ENCODE results near the gene KCNJ6.

The KCNJ6 gene

DNA sequence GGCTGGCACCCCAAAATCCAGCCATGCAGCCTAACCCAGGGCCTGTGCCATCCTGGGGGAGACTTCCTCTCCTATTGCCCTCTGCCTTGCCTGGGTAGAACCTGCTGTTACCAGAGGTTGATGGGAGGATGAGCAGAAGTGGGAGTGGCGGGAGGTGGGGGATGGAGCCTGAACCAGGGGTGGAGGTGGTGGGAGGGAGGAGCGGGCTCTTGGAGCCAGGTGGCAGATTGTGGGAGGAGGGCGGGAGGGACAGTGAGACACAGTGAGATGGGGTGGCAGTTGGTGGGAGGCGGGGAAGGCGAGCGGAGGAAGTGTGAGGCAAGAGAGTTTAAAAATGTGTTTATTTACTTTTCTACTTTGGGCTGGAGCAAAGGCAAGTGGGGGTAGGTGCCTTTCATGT, 87.3 kb downstream of the KCNJ6 start:
- no peak overlapping the region for H3K4me3 ChIP-seq (ENCODE audit: low read depth, low read length)
- TF ChIP-seq, protein P1, sequence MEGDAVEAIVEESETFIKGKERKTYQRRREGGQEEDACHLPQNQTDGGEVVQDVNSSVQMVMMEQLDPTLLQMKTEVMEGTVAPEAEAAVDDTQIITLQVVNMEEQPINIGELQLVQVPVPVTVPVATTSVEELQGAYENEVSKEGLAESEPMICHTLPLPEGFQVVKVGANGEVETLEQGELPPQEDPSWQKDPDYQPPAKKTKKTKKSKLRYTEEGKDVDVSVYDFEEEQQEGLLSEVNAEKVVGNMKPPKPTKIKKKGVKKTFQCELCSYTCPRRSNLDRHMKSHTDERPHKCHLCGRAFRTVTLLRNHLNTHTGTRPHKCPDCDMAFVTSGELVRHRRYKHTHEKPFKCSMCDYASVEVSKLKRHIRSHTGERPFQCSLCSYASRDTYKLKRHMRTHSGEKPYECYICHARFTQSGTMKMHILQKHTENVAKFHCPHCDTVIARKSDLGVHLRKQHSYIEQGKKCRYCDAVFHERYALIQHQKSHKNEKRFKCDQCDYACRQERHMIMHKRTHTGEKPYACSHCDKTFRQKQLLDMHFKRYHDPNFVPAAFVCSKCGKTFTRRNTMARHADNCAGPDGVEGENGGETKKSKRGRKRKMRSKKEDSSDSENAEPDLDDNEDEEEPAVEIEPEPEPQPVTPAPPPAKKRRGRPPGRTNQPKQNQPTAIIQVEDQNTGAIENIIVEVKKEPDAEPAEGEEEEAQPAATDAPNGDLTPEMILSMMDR (conservative IDR thresholded peaks at IDR 0.05; ENCODE audit: low read depth, low read length), result no peak
- DNase-seq (ENCODE audit: low read depth), result no peak

DNA sequence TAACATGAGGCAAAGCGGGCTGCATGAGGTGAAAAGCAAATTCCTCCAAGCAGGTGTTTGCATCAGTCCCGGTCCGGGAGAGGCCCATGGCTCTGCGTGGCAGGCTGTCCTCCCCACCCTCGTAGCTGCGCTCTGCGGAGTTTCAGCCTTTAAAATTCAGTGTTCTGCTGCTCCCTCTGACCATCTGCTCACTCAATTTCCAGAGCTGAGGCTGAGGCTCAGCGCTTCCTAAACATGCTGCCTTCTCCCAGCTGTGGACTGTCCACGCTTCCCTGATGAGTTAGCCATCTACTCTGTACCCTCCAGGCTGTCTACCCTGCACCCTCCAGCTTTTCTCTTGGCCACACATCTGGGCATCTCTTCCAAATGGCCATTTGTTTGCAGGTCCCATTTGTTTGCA, 87.7 kb downstream of the KCNJ6 start:
- TF ChIP-seq, protein P1 (conservative IDR thresholded peaks at IDR 0.05; ENCODE audit: low read depth, low read length), result no peak
- no peak for DNase-seq (ENCODE audit: low read depth)
- H3K4me3 ChIP-seq (ENCODE audit: low read depth, low read length), result no peak overlapping the region

DNA sequence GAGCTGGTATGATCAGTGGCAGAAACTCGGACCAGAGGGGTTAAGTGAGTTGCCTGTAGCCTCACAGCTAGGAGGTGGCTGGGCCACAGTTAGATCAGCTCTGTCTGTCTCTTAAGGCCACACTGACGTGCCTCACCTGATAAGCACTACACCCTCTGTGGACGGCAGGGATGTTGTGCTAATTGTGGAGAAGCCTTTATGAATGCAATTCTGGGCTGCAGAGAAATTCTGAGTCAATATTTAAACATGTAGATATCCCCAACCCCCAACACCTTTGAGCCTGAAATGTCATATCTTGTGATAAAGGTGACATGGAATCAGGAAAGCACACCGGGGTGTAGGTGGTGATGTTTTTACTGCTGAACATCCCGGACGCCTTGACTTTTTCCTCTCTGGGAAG, 88.3 kb downstream of the KCNJ6 start:
- TF ChIP-seq, protein P1 (conservative IDR thresholded peaks at IDR 0.05; ENCODE audit: low read depth, low read length), result no peak
- no peak overlapping the region for H3K4me3 ChIP-seq (ENCODE audit: low read depth, low read length)
- DNase-seq (ENCODE audit: low read depth), result no peak

DNA sequence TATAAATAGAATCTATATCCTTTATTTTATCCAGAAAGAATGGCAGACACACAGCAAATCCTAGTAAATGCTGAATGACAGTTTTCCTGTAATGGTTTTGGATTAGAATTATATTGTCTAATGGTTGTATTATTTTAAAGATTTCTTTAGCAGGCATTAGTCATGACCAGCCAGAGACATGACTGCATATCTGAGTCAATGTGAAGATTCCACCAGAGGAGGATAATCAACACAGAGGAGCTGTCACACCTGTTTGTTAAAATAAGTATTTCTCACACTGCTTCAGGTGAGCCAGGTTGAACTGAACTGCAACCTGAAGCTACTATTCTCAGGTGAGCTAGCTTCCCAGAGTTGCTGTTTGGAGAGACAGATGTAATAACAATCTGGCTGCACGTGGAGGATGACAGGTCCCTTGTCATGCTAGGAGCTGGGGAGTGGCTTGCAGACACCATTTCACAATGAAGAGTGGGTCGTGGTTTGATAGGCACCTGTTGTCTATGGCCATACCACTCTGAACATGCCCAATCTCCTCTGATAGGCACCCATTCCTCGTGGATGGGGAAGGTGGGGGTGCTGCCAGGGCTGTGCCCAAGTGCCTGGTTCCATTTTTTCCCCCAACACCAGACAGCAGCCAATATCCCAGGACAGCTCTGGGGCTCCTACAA, 94.3 kb downstream of the KCNJ6 start:
- no peak overlapping the region for H3K4me3 ChIP-seq (ENCODE audit: low read depth, low read length)
- peak; percentile 18 for DNase-seq (ENCODE audit: low read depth)
- TF ChIP-seq, protein P1 (conservative IDR thresholded peaks at IDR 0.05; ENCODE audit: low read depth, low read length), result no peak

DNA sequence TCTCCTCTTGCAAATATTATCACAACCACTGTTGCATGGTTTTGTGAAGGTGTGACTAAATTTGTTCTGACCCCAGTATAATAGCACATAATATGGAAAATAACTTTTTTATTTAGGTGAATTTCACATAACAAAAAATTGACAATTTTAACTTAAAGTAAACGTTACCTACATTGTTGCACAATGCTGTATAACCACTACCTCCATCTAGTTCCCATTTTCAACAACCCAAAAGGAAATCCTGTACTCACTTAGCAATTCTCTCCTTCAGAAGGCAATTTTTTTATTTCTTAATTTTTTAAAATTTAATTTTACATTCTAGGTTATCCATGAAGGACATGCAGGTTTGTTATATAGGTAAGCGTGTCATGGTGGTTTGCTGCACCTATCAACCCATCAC, 95.2 kb downstream of the KCNJ6 start:
- H3K4me3 ChIP-seq (ENCODE audit: low read depth, low read length), result no peak overlapping the region
- no peak for DNase-seq (ENCODE audit: low read depth)
- TF ChIP-seq, protein P1 (conservative IDR thresholded peaks at IDR 0.05; ENCODE audit: low read depth, low read length), result no peak

DNA sequence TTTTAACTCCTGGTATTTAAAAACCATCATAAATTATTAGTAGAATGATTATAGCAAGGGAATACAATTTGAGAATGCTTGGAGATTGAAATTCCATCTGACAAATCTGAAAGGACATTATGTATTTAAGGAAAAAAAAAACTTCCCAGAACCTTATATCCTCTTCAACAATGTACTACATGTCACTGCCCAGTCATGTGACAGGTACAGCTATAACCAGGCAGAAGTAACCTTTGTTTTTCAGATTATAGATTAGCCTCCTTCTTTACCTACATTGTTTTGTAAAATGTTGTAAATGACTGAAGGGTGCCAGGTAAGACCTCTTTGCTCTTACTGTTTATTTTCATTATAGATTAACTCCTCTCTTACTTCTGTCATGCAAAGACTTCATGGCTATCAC, 96.9 kb downstream of the KCNJ6 start:
- DNase-seq (ENCODE audit: low read depth), result no peak
- TF ChIP-seq, protein P1 (conservative IDR thresholded peaks at IDR 0.05; ENCODE audit: low read depth, low read length), result no peak
- H3K4me3 ChIP-seq (ENCODE audit: low read depth, low read length), result no peak overlapping the region

DNA sequence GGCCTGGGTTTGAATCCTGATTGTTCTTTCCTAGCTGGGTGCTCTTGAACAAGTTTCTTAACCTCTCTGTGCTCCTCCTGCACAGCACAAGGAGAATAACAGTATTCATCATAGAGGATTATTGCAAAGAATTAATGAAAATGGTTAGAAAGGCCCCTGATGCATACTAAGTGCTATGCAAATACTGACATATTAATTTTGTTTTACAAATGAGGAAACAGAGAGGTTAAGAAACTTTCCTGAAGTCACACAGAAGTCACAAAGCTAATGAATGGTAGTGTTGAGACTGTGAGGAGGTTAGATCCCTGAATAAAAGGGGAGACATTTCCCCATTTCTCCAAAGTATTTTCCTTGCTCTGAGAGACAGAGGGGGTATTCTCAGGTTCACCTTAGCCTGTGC, 99.0 kb downstream of the KCNJ6 start:
- TF ChIP-seq, protein P1 (conservative IDR thresholded peaks at IDR 0.05; ENCODE audit: low read depth, low read length), result no peak
- no peak for DNase-seq (ENCODE audit: low read depth)
- H3K4me3 ChIP-seq (ENCODE audit: low read depth, low read length), result no peak overlapping the region
